Neuron (in vitro differentiated cells): ENCODE data around the gene DMXL1.

Experiments used
- H2AFZ ChIP-seq: one replicate; pipeline ENCODE4 v1.6.1; 2013; ENCODE audit warnings: low read depth, mild to moderate bottlenecking, inconsistent platforms, low read length, moderate library complexity
- H3K27me3 ChIP-seq: one replicate; pipeline ENCODE4 v1.6.1; 2013; ENCODE audit warnings: low read length; ENCODE audit not compliant: insufficient read depth
- H3K36me3 ChIP-seq: one replicate; pipeline ENCODE4 v1.6.1; 2013; ENCODE audit warnings: low read length; ENCODE audit not compliant: insufficient read depth
- H3K4me1 ChIP-seq: one replicate; pipeline ENCODE4 v1.6.1; 2013; ENCODE audit warnings: low read length; ENCODE audit not compliant: insufficient read depth
- H3K4me3 ChIP-seq: 2 replicates; pipeline ENCODE4 v1.5.1; 2013; ENCODE audit warnings: mild to moderate bottlenecking, low read length, moderate library complexity
- H3K9me3 ChIP-seq: one replicate; pipeline ENCODE4 v1.6.1; 2013; ENCODE audit warnings: low read length

The DMXL1 gene

GRCh38 chr5:119288379-119289033, 217.6 kb downstream of the DMXL1 start:
- H3K4me3 ChIP-seq = no peak overlapping the region
- no peak overlapping the region for H2AFZ ChIP-seq
- no peaks in the 10 kb centered on the region for H3K36me3 ChIP-seq
- H3K27me3 ChIP-seq = no peaks in the 10 kb centered on the region
- H3K9me3 ChIP-seq = no peaks in the 10 kb centered on the region
- no peaks in the 10 kb centered on the region for H3K4me1 ChIP-seq

DNA sequence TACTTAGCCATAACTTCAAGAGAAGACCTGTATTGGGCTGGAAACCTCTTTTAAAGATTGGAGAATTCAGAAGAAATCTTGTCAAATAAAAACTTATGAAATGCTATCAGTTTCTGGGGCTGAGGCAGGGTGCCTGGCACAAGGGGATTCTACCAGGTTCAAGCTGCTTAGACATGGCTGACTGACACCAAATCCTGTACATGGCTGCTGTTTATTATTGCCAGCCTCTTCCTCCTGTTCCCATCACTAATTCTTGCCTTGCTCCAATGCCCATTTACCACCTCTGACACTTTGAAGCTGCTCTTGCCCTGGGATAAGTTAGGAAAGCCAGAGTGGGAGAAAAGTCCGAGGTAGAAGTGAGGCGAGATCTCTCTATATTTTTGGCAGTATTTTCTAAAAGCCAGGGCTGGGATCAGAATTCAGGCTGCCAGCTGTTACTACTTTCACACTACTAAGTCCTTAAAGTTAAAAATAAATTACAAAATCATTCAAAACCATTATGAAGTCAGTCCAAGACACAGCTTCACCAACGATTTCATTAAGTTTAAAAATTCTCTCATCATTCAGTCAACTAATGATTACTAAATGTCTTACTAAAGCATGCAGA, 218.7 kb downstream of the DMXL1 start:
- Histone ChIP-seq H3K4me1 (no peaks in the 10 kb centered on the region), H3K4me3 (no peak overlapping the region), H2AFZ (no peak overlapping the region), H3K27me3 (no peaks in the 10 kb centered on the region), H3K9me3 (no peaks in the 10 kb centered on the region), H3K36me3 (no peaks in the 10 kb centered on the region)

GRCh38 chr5:119290161-119290569, 219.3 kb downstream of the DMXL1 start:
- no peak overlapping the region for H3K4me3 ChIP-seq
- no peak overlapping the region for H2AFZ ChIP-seq
- H3K27me3 ChIP-seq = no peaks in the 10 kb centered on the region
- no peaks in the 10 kb centered on the region for H3K9me3 ChIP-seq
- H3K36me3 ChIP-seq = no peaks in the 10 kb centered on the region
- H3K4me1 ChIP-seq = no peaks in the 10 kb centered on the region

DNA sequence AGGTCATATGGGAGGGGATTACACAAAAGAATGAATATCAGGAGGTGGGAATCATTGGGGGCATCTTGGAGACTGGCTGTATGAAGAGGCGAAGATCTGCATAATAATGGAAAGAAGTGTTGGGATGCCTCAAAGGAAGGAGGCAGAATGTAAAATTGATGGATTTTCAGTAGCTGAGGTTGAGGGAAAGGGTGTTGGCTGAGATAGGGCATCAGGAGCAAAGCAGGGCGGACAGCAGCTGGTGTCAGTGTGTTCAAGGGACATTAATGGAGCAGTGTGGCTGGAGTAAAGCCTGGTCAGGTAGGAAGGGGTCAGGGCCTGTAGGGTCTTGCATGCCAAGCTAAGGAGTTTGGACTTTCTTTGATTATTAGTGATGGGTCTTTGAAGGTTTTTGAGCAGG, 219.7 kb downstream of the DMXL1 start:
- no peaks in the 10 kb centered on the region for H3K9me3 ChIP-seq
- H3K36me3 ChIP-seq = no peaks in the 10 kb centered on the region
- no peaks in the 10 kb centered on the region for H3K27me3 ChIP-seq
- H3K4me1 ChIP-seq = no peaks in the 10 kb centered on the region
- no peak overlapping the region for H3K4me3 ChIP-seq
- H2AFZ ChIP-seq = no peak overlapping the region

DNA sequence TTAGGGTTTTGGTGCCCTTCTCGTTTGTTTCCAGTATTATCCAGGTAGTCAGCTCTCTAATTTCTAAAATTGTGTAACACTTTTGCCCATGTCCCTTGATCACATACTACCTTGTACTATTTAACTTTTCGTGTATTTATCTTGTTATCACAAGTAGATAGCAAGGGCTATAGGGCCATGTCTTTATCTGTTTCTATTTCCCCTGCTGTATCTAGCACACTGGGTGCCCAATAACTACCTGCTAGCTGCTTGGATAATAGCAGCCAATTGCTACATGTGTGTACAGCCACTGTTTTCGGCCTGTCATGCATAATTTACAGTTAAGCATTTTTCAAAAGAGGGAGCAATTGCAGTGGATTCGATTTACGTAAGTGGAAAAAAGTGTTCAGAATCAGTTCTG, 220.2 kb downstream of the DMXL1 start:
- Histone ChIP-seq H3K27me3 (no peaks in the 10 kb centered on the region), H3K36me3 (no peaks in the 10 kb centered on the region), H2AFZ (no peak overlapping the region), H3K4me1 (no peaks in the 10 kb centered on the region), H3K4me3 (no peak overlapping the region), H3K9me3 (no peaks in the 10 kb centered on the region)

DNA sequence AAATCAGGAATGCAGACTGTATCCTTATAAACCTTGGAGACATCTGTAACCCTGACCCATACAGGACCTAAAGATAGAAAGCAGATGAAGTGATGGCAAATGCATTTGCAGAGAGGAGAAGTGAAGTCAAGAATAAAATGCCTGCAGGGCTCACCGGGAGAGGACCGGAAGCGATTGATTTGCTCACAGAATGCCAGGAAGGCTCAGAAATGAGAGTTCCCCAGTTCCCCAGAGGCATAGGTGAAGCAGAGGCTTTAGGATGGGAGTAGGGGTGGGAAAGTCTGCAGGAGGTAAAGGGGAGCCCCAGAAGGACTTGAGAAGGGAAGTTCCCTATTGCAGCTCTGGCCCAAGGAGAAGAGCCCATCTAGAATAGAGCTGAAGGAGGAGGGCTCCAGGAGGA, 221.0 kb downstream of the DMXL1 start:
- Histone ChIP-seq H2AFZ (no peak overlapping the region), H3K36me3 (no peaks in the 10 kb centered on the region), H3K4me3 (no peak overlapping the region), H3K9me3 (no peaks in the 10 kb centered on the region), H3K27me3 (no peaks in the 10 kb centered on the region), H3K4me1 (no peaks in the 10 kb centered on the region)

- H3K27me3 ChIP-seq = no peaks in the 10 kb centered on the region
- no peak overlapping the region for H3K4me3 ChIP-seq
- no peaks in the 10 kb centered on the region for H3K36me3 ChIP-seq
- no peak overlapping the region for H2AFZ ChIP-seq
- no peaks in the 10 kb centered on the region for H3K4me1 ChIP-seq
- H3K9me3 ChIP-seq = no peaks in the 10 kb centered on the region
Measured at GRCh38 chr5:119292701-119293515, 222.0 kb downstream of the DMXL1 start.

- Histone ChIP-seq H3K36me3 (no peaks in the 10 kb centered on the region), H3K4me3 (no peak overlapping the region), H2AFZ (no peak overlapping the region), H3K4me1 (no peaks in the 10 kb centered on the region), H3K9me3 (no peaks in the 10 kb centered on the region), H3K27me3 (no peaks in the 10 kb centered on the region)
Measured at GRCh38 chr5:119293516-119293829, 222.6 kb downstream of the DMXL1 start.
